Limb (tissue), 2 donors: ENCODE measurements around the gene LCORL.
A peak's percentile ranks its signal among the peaks of the same experiment; 100 is the strongest.
"Not testable (repeated sequence)": the region's sequence is repeated elsewhere in the genome, so short reads cannot be mapped to it uniquely, and the experiment has no call there.

Experiments
- DNase-seq, 2 donors: peaks; one replicate each; pipeline ENCODE4 v3.0.0-alpha.2; 2016; ENCODE audit errors: extremely low spot score in 2 of 2

The LCORL gene

GRCh38 chr4:18020145-18020670 is 1.3 kb downstream of the LCORL start:
- peak in 1 of 2 donors; percentile 39 for DNase-seq

DNA sequence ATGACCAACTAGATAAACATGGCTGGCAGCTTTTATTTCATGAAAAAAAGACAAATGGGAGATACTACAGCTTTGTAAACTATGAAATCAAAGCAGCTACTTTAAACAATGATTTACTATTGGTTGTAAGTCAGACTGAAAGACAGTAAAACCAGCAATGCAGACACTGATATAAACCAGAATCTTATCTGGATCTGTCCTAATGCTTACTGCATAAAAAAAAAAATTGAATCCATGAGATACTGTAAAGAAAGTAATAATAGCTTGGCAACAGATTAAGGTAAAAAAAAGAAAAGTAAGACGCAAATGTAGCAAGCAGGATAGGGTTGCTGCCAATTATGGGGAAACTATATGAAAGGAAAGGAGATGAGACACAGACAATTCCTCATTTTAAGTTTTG is 7.3 kb downstream of the LCORL start:
- no peak for DNase-seq

GRCh38 chr4:18012807-18013462 is 8.6 kb downstream of the LCORL start:
- DNase-seq = no peak

DNA sequence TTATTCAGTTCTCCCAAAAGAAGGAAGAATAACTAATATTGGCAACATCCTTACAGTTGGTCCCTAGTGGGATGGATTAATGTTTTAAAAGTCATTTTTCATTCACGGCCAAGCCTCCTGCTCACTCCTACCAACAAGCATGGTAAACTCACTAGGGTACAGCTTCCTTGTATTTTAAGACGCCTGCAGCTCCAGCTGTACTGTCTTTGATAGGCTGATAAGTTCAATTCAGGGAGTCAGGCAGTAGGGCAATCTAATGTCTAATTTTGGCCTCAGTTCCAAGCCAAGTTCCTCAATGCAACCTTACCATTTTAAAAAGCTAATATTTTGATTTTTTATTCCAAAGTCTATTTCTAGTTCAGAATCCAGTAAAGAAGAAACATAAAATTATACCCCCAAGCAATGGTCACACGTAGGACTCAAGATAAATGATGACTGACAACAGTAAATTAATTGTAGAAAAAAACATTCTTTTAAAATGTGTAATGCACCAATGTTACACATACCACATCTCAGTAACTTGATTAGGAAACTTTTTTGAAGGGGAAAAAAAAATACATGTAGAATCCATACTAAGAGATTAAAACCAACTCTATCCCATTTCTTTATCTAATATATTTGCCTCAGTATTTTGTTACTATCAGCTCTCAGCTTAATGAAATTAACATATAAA is 9.3 kb downstream of the LCORL start:
- DNase-seq = peak in 1 of 2 donors; percentile 38

DNA sequence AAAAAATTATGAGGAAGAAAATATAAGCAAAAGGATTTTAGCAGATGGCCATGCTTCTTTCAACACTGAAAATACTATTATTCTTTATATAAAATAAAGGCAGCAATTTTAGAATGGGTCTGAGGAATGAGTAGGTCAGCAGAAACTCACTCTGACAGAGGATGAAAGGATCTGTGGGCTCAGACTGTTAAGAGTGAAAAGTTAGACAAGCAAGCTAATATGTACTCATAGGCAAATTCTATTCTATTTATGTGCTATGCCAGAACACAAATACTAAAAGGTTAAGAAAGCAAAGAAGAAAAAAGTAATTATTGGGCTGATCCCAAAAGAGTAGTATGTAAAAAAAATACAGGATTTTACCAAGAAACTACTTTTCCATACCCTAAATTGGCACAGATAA is 13.9 kb downstream of the LCORL start:
- DNase-seq = no peak

GRCh38 chr4:18006432-18006831 is 15.1 kb downstream of the LCORL start:
- not testable (repeated sequence) for DNase-seq

- DNase-seq = no peak
These were observed 24.4 kb downstream of the LCORL start for GRCh38 chr4:17997129-17997528.

DNA sequence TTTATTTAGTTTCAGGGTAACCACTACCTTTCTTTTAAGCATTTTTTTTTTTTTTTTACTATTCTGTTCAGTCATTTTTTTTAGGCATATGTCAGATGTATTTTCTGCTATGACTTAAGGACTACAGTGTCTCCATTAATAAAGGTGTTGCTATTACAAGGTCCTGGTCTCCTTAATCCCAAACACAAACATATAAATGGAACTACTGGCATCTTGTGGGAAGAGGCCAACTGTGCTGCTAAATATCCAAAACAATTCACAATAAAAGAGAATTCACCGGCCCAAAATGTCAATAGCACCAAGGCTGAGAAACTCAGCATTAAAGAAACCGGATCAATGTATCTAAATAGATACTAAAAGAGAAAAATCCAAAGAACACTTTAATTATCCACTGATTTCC is 26.4 kb downstream of the LCORL start:
- DNase-seq = no peak

GRCh38 chr4:17985832-17986231 is 35.7 kb downstream of the LCORL start:
- no peak for DNase-seq

GRCh38 chr4:17981063-17981462 is 40.5 kb downstream of the LCORL start:
- DNase-seq = no peak

GRCh38 chr4:17968721-17969120 is 52.8 kb downstream of the LCORL start:
- no peak for DNase-seq

DNA sequence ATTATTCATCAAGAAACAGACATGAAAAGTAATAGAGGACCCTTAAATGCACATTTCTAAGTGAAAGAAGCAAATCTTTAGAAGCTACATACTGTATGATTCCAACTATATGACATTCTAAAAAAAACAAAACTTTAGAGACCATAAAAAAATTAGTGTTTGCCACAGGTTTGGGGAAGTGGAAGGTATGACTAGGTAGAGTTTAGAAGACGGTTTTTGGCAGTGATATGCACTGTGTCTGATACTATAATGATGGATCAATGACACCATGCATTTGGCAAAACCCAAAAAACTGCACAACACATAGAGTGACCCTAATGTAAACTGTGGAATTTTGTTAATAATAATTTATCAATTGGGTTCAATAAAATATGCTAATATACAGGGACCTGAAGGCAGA is 54.5 kb downstream of the LCORL start:
- no peak for DNase-seq

- no peak for DNase-seq
These were observed 55.2 kb downstream of the LCORL start for GRCh38 chr4:17966312-17966711.

- peak in 1 of 2 donors; percentile 12 for DNase-seq
These were observed 57.0 kb downstream of the LCORL start for GRCh38 chr4:17964576-17964975.

DNA sequence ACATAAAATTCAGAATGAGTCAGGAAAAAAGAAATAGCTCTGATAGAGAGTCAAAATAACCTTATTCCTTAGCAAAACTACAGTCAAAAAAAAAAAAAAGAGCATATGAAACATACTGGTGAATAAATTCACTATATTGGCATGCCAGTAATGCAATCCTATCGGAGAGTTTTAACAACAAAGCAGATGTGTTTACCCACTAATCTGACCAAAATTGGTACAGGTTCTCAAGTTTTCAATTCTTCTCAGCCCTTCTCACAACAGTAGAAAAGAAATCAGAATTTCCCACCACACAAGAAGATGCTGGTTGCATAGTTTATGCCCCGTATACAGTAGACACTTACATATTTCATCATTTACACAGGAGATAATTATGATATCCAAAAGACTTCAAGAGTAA is 59.4 kb downstream of the LCORL start:
- no peak for DNase-seq

GRCh38 chr4:17961249-17961648 is 60.3 kb downstream of the LCORL start:
- no peak for DNase-seq

DNA sequence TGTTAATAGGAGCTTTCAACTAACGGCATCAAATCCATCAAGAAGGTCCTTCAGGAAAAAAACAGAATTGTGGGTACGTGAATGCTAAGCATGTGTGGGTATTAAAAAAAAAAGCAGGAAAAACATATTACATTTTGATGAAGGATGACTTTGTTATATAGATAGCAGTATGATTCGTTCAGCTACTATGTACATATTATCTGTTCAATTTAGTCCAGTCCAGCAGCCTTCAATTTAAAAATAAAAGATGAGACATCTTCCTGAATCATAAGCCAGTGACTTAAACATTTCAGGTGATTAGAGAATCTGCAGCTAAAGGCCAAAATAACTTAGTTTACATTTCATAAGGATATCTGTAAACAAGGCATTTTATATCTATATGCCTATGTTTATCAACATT is 63.4 kb downstream of the LCORL start:
- no peak for DNase-seq

- DNase-seq = no peak
These were observed 63.9 kb downstream of the LCORL start for GRCh38 chr4:17957688-17958087.

GRCh38 chr4:17956245-17956644 is 65.3 kb downstream of the LCORL start:
- DNase-seq = no peak

GRCh38 chr4:17945303-17945702 is 76.3 kb downstream of the LCORL start:
- DNase-seq = no peak

GRCh38 chr4:17941731-17942130 is 79.8 kb downstream of the LCORL start:
- no peak for DNase-seq

DNA sequence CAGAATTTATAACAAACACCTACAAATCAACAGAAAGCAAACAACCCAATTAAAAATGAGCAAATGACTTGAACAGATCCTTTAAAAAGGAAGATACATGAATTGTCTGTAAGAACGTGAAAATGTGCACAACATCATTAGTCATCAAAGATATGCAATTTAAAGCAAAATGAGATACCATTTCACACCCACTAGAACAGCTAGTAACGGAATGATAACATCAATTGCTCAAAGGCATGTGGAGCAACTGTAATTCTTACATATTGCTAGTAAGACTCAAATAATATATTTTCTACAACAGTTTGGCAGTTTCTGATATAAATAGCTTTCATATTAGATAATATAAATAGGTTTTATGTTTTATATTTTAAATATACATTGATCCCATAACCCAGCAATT is 82.5 kb downstream of the LCORL start:
- no peak for DNase-seq

GRCh38 chr4:17934286-17934685 is 87.3 kb downstream of the LCORL start:
- no peak for DNase-seq
